Breast epithelium (tissue), 4 donors: Measurements from ENCODE around the gene SMIM13. TPM values are rescaled to one million over a fixed set of nuclear protein-coding genes. Genes with fewer than 3 reads are reported as not detected.

Experiments
- DNase-seq, 2 donors: peaks; one replicate each; pipeline ENCODE4 v3.0.0-alpha.2; 2019; ENCODE audit warnings: low spot score in 2 of 2
- H3K27ac ChIP-seq, 2 donors: fragments of 200-600 bp; sonication (generic) in 1 of 2; one replicate each; pipeline ENCODE4 v1.5.1; 2016 to 2019; ENCODE audit warnings: mild to moderate bottlenecking in 1 of 2
- H3K27me3 ChIP-seq, 2 donors: fragments of 200-600 bp; sonication (generic) in 1 of 2; one replicate each; pipeline versions ENCODE4 v1.5.1 to v1.6.0; 2017 to 2019; ENCODE audit warnings: control low read depth in 1 of 2, mild to moderate bottlenecking in 1 of 2
- H3K36me3 ChIP-seq: fragments of 200-600 bp; one replicate; pipeline ENCODE4 v1.5.1; 2019
- H3K4me1 ChIP-seq, 2 donors: fragments of 200-600 bp; sonication (generic); one replicate each; pipeline ENCODE4 v1.5.1; 2016 to 2019; ENCODE audit warnings: control low read depth in 1 of 2
- H3K4me3 ChIP-seq, 3 donors: fragments of 200-600 bp; sonication (generic); 1 replicate in 2 of 3; 2 replicates in 1 of 3; pipeline ENCODE4 v1.5.1; 2016 to 2019; ENCODE audit warnings: mild to moderate bottlenecking in 3 of 3, moderate library complexity in 2 of 3
- H3K9me3 ChIP-seq, 2 donors: fragments of 200-600 bp; sonication (generic) in 1 of 2; one replicate each; pipeline ENCODE4 v1.5.1; 2016 to 2019; ENCODE audit warnings: control low read depth in 1 of 2
- POLR2A ChIP-seq: fragments of 450-650 bp; IDR thresholded peaks from one replicate; pipeline ENCODE4 v1.6.1; 2016; ENCODE audit warnings: antibody characterized with exemption, mild to moderate bottlenecking, moderate library complexity
- POLR2AphosphoS5 ChIP-seq, 3 donors: sonication (generic); formaldehyde crosslinking; IDR thresholded peaks; one replicate each; pipeline ENCODE4 v1.6.1; 2017; ENCODE audit warnings: antibody characterized with exemption in 3 of 3
- intact Hi-C: fragments of 100-400 bp; cut with DNase I; formaldehyde crosslinking; loops from one replicate; pipeline ENCODE4 v1.15.1; 2023; ENCODE audit warnings: low total_unique reads
- total RNA-seq, 3 donors: library from RNA; depleted of rRNA; stranded (reverse); fragments of >200 nt; gene quantifications; one replicate each; pipeline ENCODE4 v1.1.0, GENCODE V29; 2016
- TF ChIP-seq, protein P1 (sequence below), 3 donors: fragments of 450-650 bp; IDR thresholded peaks; one replicate each; pipeline ENCODE4 v1.5.1; 2016 to 2017; ENCODE audit warnings: antibody characterized with exemption in 3 of 3, mild to moderate bottlenecking in 3 of 3, moderate library complexity in 3 of 3

SMIM13 gene
- total RNA-seq, 3 donors from 2014 or later = 5.3 to 7.6 (median 6.2) TPM

- intact Hi-C loops = no loop called here
- TF ChIP-seq POLR2A (no peak), POLR2AphosphoS5 (IDR thresholded peaks at IDR 0.05) (no peak)
- TF ChIP-seq, protein P1, sequence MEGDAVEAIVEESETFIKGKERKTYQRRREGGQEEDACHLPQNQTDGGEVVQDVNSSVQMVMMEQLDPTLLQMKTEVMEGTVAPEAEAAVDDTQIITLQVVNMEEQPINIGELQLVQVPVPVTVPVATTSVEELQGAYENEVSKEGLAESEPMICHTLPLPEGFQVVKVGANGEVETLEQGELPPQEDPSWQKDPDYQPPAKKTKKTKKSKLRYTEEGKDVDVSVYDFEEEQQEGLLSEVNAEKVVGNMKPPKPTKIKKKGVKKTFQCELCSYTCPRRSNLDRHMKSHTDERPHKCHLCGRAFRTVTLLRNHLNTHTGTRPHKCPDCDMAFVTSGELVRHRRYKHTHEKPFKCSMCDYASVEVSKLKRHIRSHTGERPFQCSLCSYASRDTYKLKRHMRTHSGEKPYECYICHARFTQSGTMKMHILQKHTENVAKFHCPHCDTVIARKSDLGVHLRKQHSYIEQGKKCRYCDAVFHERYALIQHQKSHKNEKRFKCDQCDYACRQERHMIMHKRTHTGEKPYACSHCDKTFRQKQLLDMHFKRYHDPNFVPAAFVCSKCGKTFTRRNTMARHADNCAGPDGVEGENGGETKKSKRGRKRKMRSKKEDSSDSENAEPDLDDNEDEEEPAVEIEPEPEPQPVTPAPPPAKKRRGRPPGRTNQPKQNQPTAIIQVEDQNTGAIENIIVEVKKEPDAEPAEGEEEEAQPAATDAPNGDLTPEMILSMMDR (IDR thresholded peaks at IDR 0.05) = no peak
Observed at GRCh38 chr6:11054722-11055121, 38.9 kb upstream of the SMIM13 start.

GRCh38 chr6:11055127-11055627 is 38.5 kb upstream of the SMIM13 start:
- no peaks in the 10 kb centered on the region for H3K4me1 ChIP-seq
- no peak for DNase-seq
- TF ChIP-seq, protein P1 (IDR thresholded peaks at IDR 0.05) = no peak
- TF ChIP-seq POLR2AphosphoS5 (IDR thresholded peaks at IDR 0.05) (no peak), POLR2A (no peak)
- no peaks in the 10 kb centered on the region for H3K27me3 ChIP-seq
- H3K4me3 ChIP-seq = no peak overlapping the region
- intact Hi-C loops = no loop called here
- H3K27ac ChIP-seq = no peak overlapping the region
- H3K9me3 ChIP-seq = no peaks in the 10 kb centered on the region
- no peaks in the 10 kb centered on the region for H3K36me3 ChIP-seq

More at GRCh38 chr6:11054722-11055121, 38.9 kb upstream of the SMIM13 start:
- no peaks in the 10 kb centered on the region for H3K36me3 ChIP-seq
- H3K4me3 ChIP-seq = no peak overlapping the region
- no peaks in the 10 kb centered on the region for H3K4me1 ChIP-seq
- no peaks in the 10 kb centered on the region for H3K27me3 ChIP-seq
- DNase-seq = no peak
- H3K9me3 ChIP-seq = no peaks in the 10 kb centered on the region
- H3K27ac ChIP-seq = no peak overlapping the region

- Histone ChIP-seq H3K36me3 (no peaks in the 10 kb centered on the region), H3K4me1 (no peaks in the 10 kb centered on the region), H3K4me3 (no peak overlapping the region), H3K9me3 (no peaks in the 10 kb centered on the region), H3K27ac (no peak overlapping the region), H3K27me3 (no peaks in the 10 kb centered on the region)
- intact Hi-C loops = no loop called here
- DNase-seq = no peak
- no peak for TF ChIP-seq POLR2A
- no peak for TF ChIP-seq POLR2AphosphoS5 (IDR thresholded peaks at IDR 0.05)
- TF ChIP-seq, protein P1 (IDR thresholded peaks at IDR 0.05) = no peak
Observed at GRCh38 chr6:11056871-11057270, 36.8 kb upstream of the SMIM13 start.

- TF ChIP-seq POLR2A = no peak
- TF ChIP-seq POLR2AphosphoS5 (IDR thresholded peaks at IDR 0.05) = no peak
- TF ChIP-seq, protein P1 (IDR thresholded peaks at IDR 0.05) = no peak
- Histone ChIP-seq H3K4me3 (no peak overlapping the region), H3K36me3 (no peaks in the 10 kb centered on the region), H3K4me1 (no peaks in the 10 kb centered on the region), H3K9me3 (no peaks in the 10 kb centered on the region), H3K27me3 (no peaks in the 10 kb centered on the region), H3K27ac (no peak overlapping the region)
- DNase-seq = no peak
- intact Hi-C loops = no loop called here
Observed at GRCh38 chr6:11058406-11058805, 35.2 kb upstream of the SMIM13 start.

DNA sequence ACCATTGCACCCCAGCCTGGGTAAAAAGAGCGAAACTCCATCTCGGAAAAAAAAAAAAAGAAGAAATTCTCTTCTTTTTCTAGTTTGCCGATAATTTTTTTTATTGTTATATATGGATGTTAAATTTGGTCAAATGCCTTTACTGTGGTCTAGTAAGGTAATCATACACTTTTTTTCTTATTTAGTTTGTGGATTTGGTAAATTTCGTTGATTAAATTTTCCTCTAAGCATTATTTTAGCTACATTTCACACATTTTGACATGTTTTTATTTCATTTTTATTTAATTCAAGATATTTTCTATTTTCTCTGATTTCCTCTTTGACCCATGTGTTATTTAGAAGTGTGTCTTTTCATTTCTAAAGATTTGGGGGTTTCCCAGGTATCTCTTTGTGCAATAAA is 31.6 kb upstream of the SMIM13 start:
- Histone ChIP-seq H3K9me3 (no peaks in the 10 kb centered on the region), H3K4me3 (no peak overlapping the region), H3K4me1 (no peaks in the 10 kb centered on the region), H3K27me3 (no peaks in the 10 kb centered on the region), H3K36me3 (no peaks in the 10 kb centered on the region), H3K27ac (no peak overlapping the region)
- no peak for TF ChIP-seq POLR2AphosphoS5 (IDR thresholded peaks at IDR 0.05)
- TF ChIP-seq, protein P1 (IDR thresholded peaks at IDR 0.05) = no peak
- no peak for TF ChIP-seq POLR2A
- DNase-seq = no peak
- intact Hi-C loops = no loop called here
